Measurements from ENCODE around the gene CFAP410.
"Not testable (repeated sequence)": the region's sequence is repeated elsewhere in the genome, so short reads cannot be mapped to it uniquely, and the experiment has no call there.

Gene CFAP410

GRCh38 chr21:44288251-44289110 lies 50.7 kb downstream of the CFAP410 start:
- DNase-seq (ENCODE audit: low read depth in 2 of 3, low spot score in 2 of 3) = no peak

- DNase-seq (ENCODE audit: low read depth in 2 of 3, low spot score in 2 of 3) = no peak
Observed at GRCh38 chr21:44286716-44287632, 52.2 kb downstream of the CFAP410 start.

GRCh38 chr21:44286086-44286715 lies 53.0 kb downstream of the CFAP410 start:
- no peak for DNase-seq (ENCODE audit: low read depth in 2 of 3, low spot score in 2 of 3)

GRCh38 chr21:44285138-44285992 lies 53.8 kb downstream of the CFAP410 start, which contains the start of gene AIRE:
AIRE (plus strand) TSS chr21:44285876; CDS start chr21:44286007, 131 bp downstream.
- DNase-seq (ENCODE audit: low read depth in 2 of 3, low spot score in 2 of 3) = no peak

- DNase-seq (ENCODE audit: low read depth in 2 of 3, low spot score in 2 of 3) = no peak
Observed at GRCh38 chr21:44283948-44284347, 55.2 kb downstream of the CFAP410 start.

GRCh38 chr21:44283211-44283785 lies 55.9 kb downstream of the CFAP410 start:
- not testable (repeated sequence) for DNase-seq (ENCODE audit: low read depth in 2 of 3, low spot score in 2 of 3)

- no peak for DNase-seq (ENCODE audit: low read depth in 2 of 3, low spot score in 2 of 3)
Observed at GRCh38 chr21:44282370-44282769, 56.8 kb downstream of the CFAP410 start.

GRCh38 chr21:44281801-44282200 lies 57.4 kb downstream of the CFAP410 start:
- no peak for DNase-seq (ENCODE audit: low read depth in 2 of 3, low spot score in 2 of 3)

- DNase-seq (ENCODE audit: low read depth in 2 of 3, low spot score in 2 of 3) = no peak
Observed at GRCh38 chr21:44279354-44280260, 59.6 kb downstream of the CFAP410 start.

Measured in activated CD8-positive, alpha-beta memory T cell treated with anti-CD3 and anti-CD28 coated beads for 48 hours (primary cell).